Right lobe of liver (tissue), 4 donors: ENCODE measurements around the gene FNDC10.

Experiments
- CTCF ChIP-seq, 4 donors: fragments of 200-600 bp in 3 of 4; fragments of 450-650 bp in 1 of 4; IDR thresholded peaks; one replicate each; pipeline versions ENCODE4 v1.5.1 to v1.8.0; 2016 to 2022; ENCODE audit warnings: antibody characterized with exemption in 4 of 4, mild to moderate bottlenecking in 2 of 4
- POLR2A ChIP-seq: fragments of 450-650 bp; IDR thresholded peaks from one replicate; pipeline ENCODE4 v1.6.1; 2017; ENCODE audit warnings: antibody characterized with exemption, mild to moderate bottlenecking
- donor health status: DM: no; HTN: no; CAD: no.
- donor health status: DM: no; HTN: no; CAD: no.
- donor health status: DM: no; HTN: yes; CAD: no.

DNA sequence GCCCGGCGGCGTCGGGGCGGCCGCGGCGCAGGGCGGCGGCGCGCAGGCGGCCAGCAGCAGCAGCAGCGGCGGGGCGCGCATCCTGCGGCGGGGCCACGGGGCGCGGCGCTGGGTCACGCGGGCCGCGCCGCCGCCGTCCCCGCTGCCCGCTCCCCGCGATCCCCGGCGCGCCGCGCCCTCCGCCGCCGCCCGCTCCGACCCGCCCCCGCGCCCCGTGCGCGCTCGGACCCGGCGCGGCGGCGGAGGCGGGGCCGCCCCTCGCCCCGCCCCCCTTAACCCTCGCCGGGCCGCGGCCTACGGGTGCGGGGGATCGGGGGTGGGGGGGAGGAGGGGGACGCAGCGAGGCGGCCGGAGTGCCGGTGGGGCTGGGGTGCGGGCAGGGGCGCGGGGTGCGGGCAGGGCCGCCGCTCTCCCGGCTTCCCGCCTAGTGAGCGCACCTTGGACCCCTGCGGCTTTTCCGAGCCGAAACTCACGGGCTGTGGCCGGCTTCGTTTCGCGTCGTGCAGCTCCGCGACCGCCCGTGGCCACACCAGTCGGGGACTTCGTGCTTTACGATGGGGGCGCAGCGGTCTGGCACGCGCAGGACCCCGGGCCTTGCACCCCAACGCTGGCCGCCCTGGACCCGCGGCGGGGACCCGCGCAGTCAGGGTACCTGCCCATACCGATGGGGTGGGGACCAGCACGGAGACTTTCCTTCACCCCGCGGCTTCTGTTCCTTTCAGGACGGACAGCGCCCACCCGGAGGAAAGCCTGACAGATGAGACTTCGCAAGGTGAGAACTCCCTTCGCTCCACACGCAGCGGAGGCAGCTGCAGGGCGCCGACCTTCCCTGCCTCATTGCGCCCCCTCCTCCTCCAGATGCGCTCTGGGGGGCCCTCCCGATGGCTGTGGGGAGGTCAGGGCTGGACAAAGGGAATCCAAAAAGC, at the start of gene FNDC10:
- TF ChIP-seq CTCF (IDR thresholded peaks at IDR 0.05) = no peak
- TF ChIP-seq POLR2A = no peak
